ENCODE results near the gene SRSF8.

SRSF8 gene

GRCh38 chr11:95068549-95068948 lies 1.8 kb downstream of the SRSF8 start:
- peak; percentile 60 for DNase-seq (ENCODE audit: low spot score)

- DNase-seq (ENCODE audit: low spot score) = no peak
Observed at GRCh38 chr11:95070471-95070870, 3.8 kb downstream of the SRSF8 start.

- no peak for DNase-seq (ENCODE audit: low spot score)
Observed at GRCh38 chr11:95072948-95073347, 6.2 kb downstream of the SRSF8 start.

GRCh38 chr11:95074792-95075563 lies 8.3 kb downstream of the SRSF8 start:
- DNase-seq (ENCODE audit: low spot score) = no peak

GRCh38 chr11:95076416-95076815 lies 9.7 kb downstream of the SRSF8 start:
- DNase-seq (ENCODE audit: low spot score) = no peak

- no peak for DNase-seq (ENCODE audit: low spot score)
Observed at GRCh38 chr11:95076981-95077380, 10.3 kb downstream of the SRSF8 start.

- DNase-seq (ENCODE audit: low spot score) = no peak
Observed at GRCh38 chr11:95078526-95078925, 11.8 kb downstream of the SRSF8 start.

- no peak for DNase-seq (ENCODE audit: low spot score)
Observed at GRCh38 chr11:95081010-95081409, 14.3 kb downstream of the SRSF8 start.

GRCh38 chr11:95081412-95081811 lies 14.7 kb downstream of the SRSF8 start:
- no peak for DNase-seq (ENCODE audit: low spot score)

- DNase-seq (ENCODE audit: low spot score) = peak; percentile 70
Observed at GRCh38 chr11:95082576-95083001, 15.9 kb downstream of the SRSF8 start.

GRCh38 chr11:95084509-95084908 lies 17.8 kb downstream of the SRSF8 start:
- DNase-seq (ENCODE audit: low spot score) = no peak

- DNase-seq (ENCODE audit: low spot score) = no peak
Observed at GRCh38 chr11:95085117-95085816, 18.5 kb downstream of the SRSF8 start.

GRCh38 chr11:95086151-95086550 lies 19.4 kb downstream of the SRSF8 start:
- DNase-seq (ENCODE audit: low spot score) = no peak

- DNase-seq (ENCODE audit: low spot score) = no peak
Observed at GRCh38 chr11:95086836-95087570, 20.3 kb downstream of the SRSF8 start.

- no peak for DNase-seq (ENCODE audit: low spot score)
Observed at GRCh38 chr11:95088946-95089619, 22.4 kb downstream of the SRSF8 start.

GRCh38 chr11:95089620-95090542 lies 23.2 kb downstream of the SRSF8 start, which contains the start of gene ENDOD1:
Gene ENDOD1 (plus strand): TSS chr11:95089846. CDS start chr11:95089928, 82 bp downstream.
- DNase-seq (ENCODE audit: low spot score) = peak; percentile 48

GRCh38 chr11:95091663-95092180 lies 25.0 kb downstream of the SRSF8 start:
- DNase-seq (ENCODE audit: low spot score) = no peak

GRCh38 chr11:95092549-95093324 lies 26.0 kb downstream of the SRSF8 start:
- DNase-seq (ENCODE audit: low spot score) = peak; percentile 35

- DNase-seq (ENCODE audit: low spot score) = no peak
Observed at GRCh38 chr11:95093548-95093947, 26.8 kb downstream of the SRSF8 start.
